GM21515 (cell line): Measurements from ENCODE around the gene LRBA.
"Not testable (repeated sequence)": the region's sequence is repeated elsewhere in the genome, so short reads cannot be mapped to it uniquely, and the experiment has no call there.

ENCODE experiments used
- ATAC-seq: cut with Tn5 transposase; IDR thresholded peaks from one replicate; pipeline ENCODE4 v1.9.1; 2021; ENCODE audit not compliant: unreplicated experiment

The LRBA gene

DNA sequence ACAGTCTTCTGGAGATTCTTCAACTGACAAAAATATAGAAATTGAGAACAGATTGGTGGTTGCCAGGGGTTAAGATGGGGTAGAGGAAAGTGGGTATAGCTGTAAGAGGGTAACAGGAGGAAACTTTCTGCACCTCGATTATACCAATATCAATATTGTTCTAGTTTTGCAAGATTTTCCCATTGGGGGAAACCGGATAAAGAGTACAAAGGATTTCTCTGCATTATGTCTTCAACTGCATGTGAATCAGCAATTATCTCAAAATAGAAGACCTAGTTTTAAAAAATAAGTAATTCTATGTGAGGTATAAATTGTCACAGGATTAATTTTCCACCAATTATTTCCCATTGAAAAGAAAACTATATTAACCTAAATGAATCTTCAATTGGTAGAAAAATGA, 65.7 kb downstream of the LRBA start:
- ATAC-seq = no peak

DNA sequence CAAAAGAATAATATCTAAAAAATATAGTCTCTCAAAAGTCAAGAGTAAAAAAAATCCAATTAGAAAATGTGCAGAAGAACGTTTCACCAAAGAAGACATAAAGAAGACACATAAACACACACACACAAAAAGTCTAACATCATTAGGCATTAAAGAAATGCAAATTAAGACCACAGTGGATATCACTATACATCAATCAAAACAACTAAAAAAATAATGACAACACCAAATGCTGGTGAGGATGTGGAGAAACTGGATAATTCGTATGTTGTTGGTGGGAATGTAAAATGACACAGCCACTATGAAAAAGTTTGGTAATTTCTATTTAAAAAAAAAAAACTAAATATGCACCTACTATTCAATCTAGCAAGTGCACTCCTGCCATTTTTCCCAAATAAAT, 66.4 kb downstream of the LRBA start:
- ATAC-seq = no peak

DNA sequence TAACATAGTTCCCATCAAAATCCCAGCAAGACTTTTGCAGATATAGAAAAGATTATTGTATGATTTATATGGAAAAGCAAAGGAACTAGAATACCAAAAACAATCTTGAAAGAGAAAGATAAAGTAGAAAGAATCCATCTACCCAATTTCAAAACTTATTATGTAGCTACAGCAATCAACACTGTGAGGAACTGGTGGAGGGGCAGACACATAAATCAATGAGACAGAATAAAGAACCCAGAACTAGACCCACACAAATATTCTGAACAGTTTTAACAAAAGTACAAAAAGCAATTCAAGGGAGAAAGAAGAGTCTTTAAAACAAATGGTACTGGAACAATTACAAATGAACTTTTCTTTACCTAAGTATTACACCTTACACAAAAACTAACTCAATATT, 67.0 kb downstream of the LRBA start:
- ATAC-seq = no peak

DNA sequence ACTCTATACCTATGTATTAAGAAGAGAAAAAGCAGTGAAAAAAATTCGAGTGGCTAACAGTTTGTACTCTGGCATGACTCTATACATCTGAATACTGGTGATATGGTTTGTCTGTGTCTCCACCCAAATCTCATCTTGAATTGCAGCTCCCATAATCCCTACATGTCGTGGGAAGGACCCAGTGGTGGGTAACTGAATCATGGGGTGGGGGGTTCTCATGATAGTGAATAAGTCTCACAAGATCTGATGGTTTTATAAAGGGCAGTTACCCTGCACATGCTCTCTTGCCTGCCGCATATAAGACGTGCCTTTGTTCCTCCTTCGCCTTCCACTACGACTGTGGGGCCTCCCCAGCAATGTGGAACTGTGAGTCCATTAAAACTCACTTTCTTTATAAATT, 70.4 kb downstream of the LRBA start:
- ATAC-seq = no peak

DNA sequence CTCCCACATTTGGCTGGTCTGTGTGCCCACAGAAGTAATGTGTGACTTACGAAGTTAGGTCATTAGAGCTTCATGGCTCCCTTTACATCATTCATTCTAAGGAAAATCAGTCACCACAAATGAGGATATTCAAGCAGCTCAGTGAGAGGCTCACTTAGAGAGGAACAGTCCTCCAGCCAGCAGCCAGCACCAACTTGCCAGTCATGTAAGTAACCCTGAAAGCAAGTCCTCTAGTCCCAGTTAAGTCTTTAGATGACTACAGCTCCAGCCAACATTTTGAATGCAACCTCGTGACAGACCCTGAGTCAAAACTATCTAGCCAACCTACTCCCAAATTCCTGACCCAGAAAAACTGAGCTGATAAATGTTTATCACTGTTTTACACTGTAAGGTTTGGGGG, 71.3 kb downstream of the LRBA start:
- ATAC-seq = no peak

DNA sequence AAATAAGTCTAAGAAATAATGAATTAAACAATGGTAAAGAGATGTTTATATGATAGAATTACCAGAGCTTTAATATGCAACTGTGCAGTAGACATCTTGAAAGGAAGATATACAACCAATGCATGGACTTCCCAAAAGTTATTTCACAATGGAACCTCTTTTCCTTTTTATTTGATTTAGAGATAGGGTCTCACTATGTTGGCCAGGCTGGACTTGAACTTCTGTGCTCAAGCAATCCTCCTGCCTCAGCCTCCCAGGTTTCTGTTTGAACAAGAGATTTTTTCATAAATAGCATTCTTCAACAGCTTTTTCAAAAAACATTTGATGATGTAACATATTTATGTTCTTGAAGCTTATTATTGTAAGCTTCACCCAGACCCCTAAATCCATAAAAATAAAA, 72.0 kb downstream of the LRBA start:
- ATAC-seq = no peak

DNA sequence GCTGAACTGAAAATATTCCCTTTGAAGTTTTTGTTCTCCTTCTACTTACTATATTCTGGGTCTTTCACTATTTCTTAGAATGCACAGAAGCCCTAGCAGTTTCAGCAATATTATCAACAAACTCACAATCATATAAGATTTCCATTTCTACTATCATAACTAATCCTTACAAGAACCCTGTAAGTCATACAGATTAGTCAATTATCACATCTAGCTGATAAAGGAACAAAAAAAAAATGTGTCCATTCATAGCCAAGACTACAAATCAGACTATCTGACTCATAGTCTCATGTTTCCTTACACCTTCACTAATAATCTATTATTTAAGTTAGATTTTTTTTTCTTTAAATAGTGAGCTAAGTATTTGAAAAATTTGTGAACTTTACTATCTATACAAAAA, 72.5 kb downstream of the LRBA start:
- ATAC-seq = no peak

DNA sequence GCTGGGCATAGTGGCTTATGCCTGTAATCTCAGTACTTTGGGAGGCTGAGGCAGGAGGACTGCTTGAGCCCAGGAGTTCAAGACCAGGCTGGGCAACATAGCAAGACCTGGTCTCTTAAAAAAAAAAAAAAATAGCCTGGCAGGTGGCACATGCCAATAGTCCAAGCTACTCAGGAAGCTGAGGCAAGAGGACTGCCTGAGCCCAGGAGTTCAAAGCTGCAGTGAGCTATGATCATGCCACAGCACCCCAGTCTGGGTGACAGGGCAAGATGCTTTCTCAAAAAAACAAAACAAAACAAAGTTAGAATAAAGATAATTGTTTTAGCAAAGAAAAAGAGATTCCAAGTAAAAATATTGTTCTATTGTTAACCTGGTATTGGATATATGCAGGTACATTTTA, 75.0 kb downstream of the LRBA start:
- ATAC-seq = no peak

DNA sequence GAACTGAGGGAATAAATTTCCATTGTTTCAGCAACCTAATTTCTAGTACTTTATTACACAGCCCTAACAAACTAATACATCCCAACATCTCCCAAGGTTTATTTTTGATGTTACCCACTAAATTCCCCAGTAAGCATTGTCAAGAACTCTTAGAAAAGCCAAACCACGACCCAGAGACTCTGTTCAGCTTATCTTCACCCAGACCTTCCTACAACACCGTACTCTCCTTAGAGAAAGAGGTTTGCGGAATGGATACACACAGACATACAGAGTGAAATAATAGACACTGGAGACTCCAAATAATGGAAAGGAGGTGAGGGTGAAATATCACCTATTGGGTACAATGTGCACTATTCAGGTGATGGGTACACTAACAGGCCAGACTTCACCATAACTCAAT, 75.6 kb downstream of the LRBA start:
- ATAC-seq = no peak

DNA sequence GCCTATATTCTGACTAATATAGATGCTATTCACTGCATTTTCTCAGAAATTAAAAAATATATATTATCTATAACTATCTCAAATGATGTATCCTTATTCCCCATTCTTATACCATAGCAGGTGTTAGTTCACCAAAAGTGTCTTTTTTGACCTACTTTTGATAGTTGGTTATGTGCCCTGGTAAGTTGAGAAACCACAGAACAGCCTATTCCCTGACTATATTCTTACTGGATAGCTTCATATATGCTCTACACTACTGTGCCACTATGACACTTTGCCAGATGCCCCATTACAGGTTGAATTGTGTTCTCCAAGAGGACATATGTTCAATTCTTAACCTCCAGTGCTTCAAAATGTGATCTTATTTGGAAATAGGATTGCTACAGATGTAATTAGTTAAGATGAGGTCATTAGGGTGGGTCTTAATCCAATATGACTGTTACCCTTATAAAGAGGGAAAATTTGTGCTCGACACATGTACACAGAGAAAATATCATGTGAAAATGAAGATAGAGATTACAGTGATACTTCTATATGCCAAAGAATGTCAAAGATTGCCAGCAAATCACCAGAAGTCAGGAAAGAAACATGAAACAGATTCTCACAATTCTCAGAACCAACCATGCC, 76.1 kb downstream of the LRBA start:
- no peak for ATAC-seq

DNA sequence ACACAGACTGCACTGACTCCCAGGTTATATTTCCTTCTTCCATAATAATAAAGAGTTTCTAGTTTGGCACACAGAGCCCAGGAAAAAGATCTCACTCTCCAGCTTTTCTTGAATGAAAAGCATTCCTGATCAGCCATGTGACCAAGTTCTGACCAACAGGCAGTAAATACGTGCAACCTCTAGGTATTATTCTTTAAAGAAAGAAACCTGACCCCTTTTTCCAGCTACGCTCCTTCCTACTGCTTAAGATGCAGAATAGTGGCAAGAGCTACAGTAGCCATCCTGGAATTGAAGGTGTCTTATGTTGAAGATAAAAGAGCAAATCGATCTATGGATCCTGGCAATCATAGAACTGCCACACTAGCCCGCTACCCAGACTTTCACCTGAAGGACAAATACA, 76.7 kb downstream of the LRBA start:
- ATAC-seq = no peak

DNA sequence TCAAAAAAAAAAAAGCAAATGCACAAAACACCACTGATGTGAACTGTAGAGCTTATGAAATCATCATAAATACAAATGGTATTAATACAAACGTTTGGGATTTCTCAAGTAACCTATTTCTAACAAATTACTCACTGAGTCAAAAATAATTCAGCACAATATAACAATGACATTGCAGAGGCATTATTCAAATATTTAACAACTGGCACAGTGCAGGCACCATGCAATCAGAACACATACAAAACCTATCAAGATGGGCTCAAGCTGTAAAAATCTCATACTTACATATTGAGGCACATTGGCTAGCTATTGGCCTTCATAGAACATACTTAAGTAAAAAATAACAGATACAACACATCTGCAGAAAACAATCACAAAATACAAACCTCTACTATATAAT, 81.1 kb downstream of the LRBA start:
- ATAC-seq = no peak

DNA sequence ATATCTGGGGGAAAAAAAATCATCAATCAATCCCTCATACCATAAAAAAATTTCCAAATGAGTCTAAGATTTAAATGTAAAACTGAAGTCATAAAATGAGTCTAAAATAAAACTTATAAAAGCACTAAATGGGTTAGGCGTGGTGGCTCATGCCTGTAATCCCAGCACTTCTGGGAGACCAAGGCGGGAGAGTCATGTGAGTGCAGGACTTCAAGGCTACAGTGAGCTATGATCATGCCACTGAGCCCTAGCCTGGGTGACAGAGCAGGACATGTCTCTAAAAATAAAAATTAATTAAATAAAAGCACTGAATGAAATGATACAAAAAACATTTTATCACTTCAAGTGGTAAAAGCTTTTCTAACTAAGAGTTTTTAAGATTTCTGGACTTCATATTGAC, 83.3 kb downstream of the LRBA start:
- ATAC-seq = no peak

DNA sequence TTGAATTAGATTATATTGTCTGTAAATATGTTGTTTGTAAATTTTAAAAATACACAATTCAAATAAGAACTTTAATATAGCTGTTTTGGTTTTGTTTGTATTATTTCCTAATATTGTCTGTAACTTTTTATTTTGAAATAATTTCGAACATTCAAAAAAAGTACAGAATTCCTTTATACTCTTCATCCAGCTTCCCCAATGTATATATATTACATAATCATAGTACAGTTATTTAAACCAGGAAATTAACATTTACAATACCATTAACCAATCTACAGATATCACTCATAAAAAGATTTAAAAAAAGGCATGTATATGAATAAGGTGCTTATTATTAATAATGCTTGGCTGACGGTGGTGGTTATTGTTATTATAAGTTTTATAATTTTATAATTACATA, 84.1 kb downstream of the LRBA start:
- ATAC-seq = no peak

DNA sequence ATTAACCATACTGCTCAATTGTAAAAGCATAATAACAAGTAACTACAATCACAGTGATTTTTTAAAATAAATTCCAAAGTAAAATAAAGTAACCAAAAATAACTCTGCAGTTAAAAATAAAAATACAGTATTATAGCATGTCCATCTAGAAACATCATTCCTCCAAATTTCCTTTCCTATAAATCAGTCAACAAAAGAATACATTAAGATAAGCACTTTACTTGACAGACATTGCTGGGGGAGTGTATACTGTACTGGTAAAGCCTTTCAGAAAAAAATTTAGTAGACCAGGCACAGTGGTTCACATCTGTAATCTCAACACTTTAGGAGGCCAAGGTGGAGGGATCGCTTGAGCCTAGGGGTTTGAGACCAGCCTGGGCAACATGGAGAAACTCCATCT, 91.1 kb downstream of the LRBA start:
- ATAC-seq = no peak

DNA sequence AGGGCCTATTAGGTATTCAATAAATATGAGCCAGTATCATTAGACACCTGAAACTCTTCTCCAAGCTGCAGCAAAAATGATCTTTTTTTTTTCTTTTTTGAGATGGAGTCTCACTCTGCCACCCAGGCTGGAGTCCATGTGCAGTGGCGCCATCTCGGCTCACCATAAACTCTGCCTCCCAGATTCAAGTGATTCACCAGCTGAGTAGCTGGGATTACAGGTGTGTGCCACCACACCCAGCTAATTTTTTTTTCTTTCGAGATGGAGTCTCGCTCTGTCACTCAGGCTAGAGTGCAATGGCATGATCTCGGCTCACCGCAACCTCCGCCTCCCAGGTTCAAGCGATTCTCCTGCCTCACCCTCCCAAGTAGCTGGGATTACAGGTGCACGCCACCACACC, 93.6 kb downstream of the LRBA start:
- ATAC-seq = not testable (repeated sequence)

DNA sequence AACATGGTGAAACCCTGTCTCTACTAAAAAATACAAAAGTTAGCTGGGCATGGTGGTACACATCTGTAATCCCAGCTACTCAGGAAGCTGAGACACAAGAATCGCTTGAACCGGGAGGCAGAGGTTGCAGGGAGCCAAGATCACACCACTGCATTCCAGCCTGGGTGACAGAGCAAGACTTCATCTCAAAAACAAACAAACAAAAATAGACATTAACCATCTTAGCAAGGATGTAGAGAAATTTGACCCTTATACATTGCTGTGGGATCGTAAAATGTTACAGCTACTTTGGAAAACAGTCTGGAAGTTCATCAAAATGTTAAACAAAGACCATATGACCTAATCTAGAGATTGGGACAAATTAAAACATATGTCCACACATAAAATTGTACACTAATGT, 96.5 kb downstream of the LRBA start:
- ATAC-seq = not testable (repeated sequence)

DNA sequence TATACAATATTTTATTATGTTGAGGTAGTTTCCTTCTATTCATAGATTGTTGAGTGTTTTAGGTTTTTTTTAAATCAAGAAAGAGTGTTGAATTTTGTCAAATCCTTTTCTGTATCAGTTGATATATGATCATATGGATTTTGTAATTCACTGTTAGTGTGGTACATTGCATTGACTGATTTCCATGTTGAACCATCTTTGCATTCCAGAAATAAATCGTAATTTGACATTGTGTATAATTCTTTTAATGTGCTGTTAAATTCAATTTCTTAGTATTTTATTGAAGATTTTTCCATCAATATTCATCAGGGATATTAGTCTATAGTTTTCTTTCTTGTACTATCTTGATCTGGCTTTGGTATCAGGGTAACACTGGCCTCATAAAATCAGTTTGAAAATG, 103.8 kb downstream of the LRBA start:
- ATAC-seq = no peak

DNA sequence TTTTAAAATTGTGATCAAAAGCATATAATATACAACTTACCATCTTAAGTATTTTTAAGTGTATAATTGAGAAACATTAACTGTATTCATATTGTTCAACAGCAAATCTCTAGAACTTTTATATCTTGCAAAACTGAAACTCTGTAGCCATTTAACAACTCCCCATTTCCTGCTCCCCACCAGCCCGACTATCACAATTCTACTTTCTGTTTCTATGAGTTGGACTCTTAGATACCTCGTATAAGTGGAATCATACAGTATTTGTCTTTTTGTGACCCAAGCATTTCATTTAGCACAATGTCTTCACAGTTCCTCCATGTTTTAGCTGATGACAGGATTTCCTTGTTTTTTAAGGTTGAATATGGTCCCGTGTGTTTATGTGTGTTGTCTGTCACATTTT, 106.0 kb downstream of the LRBA start:
- ATAC-seq = no peak

DNA sequence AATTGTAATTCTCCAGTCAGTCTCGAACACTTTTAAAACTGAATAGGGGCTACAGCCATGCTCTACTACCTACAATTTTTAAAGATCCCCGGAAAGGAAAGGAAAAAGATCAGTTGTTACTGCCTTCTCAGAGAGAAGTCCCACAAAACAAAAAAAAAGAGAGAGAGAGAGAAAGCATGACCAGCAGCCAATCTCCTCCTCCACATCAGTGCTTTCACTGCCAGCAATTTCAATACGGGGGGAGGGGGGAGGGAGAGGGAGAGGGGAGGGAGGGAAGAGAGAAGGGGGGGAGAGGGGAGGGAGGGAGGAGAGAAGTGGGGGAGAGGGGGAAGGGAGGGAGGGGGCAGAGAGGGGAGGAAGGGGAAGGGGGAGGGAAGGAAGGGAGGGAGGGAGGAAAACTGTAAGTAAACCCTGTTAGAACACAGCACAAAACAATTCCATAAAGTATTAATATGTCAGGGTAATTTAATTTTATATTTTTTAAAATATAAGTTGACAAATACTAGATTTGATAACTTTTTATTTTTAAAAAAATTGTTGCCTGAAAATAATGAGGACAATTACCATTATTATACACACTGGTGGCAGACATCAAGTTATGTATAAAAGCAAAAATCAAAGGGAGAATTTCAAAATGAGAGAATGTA, 108.0 kb downstream of the LRBA start:
- ATAC-seq = no peak

DNA sequence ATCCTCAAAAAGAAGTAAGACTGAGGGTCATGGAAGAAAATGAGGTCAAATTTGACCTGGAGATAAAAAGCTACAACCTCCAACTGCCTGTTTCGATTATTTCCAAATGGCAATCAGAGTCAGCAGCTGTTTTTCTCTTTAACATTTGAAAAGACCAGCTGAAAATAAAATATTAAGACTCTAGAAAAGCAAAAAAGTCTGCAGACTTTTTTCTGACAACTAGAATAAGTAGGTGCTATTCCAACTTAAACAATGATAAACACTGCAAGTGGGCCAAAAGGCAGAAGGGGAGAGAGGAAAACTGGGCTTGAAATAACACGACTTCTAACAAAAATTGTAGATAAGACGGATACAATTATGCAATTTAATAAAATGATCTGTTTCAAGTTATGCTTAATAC, 110.4 kb downstream of the LRBA start:
- ATAC-seq = no peak

DNA sequence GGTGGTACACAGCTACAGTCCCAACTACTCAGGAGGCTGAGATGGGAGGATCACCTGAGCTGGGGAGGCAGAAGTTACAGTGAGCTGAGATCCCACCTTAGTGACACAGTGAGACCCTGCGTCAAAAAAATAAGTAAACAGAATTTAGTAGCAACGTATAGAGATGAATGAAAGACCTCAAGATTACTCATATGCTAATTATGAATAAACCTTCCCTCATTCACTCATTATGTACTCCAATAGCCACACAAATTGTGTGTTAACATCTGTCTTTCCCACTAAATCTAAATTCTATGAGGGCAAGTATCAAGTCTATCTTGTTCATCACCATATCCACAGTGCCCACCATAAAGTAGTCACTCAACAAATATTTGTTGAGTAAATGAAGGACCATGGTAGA, 111.5 kb downstream of the LRBA start:
- no peak for ATAC-seq

DNA sequence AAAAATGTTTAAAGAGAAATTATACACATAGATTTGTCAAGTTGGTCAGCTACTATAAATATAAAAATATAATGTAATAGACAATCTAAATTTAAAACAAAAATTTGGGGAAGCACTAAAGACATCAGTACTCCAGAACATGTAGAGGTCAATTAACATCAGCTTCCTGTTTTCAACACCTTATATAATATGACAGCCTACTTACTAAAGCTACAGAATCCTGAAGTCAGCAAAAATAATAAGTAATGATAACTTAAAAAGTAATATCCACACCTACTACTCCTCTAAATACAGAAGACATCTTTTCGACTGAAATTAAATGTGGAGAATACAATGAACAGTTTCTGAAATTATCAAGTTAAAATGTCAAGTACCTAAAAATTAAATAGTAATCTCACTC, 118.6 kb downstream of the LRBA start:
- ATAC-seq = no peak
